ENCODE measurements around the gene DEFB108B.
"Not testable (repeated sequence)": the region's sequence is repeated elsewhere in the genome, so short reads cannot be mapped to it uniquely, and the experiment has no call there.

Gene DEFB108B

GRCh38 chr11:71832811-71833210 lies at the start of gene DEFB108B:
Gene DEFB108B, plus strand, starts transcription at chr11:71833200. Its CDS starts 0 bp downstream, at chr11:71833200.
- in situ Hi-C loops (cut with MboI; ENCODE audit: low sequenced_read_pairs) = not testable (repeated sequence)

- in situ Hi-C loops (cut with MboI; ENCODE audit: low sequenced_read_pairs) = loop anchor here (25.0 kb wide), 1 partner anchor 651 kb away; the partner anchor contains the start of gene CLPB
Measured at GRCh38 chr11:71786114-71786847, 46.7 kb upstream of the DEFB108B start.

GRCh38 chr11:71786848-71787097 lies 46.2 kb upstream of the DEFB108B start:
- in situ Hi-C loops (cut with MboI; ENCODE audit: low sequenced_read_pairs) = loop anchor here (25.0 kb wide), 1 partner anchor 651 kb away; the partner anchor contains the start of gene CLPB

GRCh38 chr11:71787098-71787823 lies 45.7 kb upstream of the DEFB108B start:
- in situ Hi-C loops (cut with MboI; ENCODE audit: low sequenced_read_pairs) = loop anchor here (25.0 kb wide), 1 partner anchor 650 kb away; the partner anchor contains the start of gene CLPB

GRCh38 chr11:71787824-71788454 lies 45.1 kb upstream of the DEFB108B start:
- in situ Hi-C loops (cut with MboI; ENCODE audit: low sequenced_read_pairs) = loop anchor here (25.0 kb wide), 1 partner anchor 649 kb away; the partner anchor contains the start of gene CLPB

- in situ Hi-C loops (cut with MboI; ENCODE audit: low sequenced_read_pairs) = loop anchor here (25.0 kb wide), 1 partner anchor 648 kb away; the partner anchor contains the start of gene CLPB
Measured at GRCh38 chr11:71789444-71790196, 43.4 kb upstream of the DEFB108B start.

GRCh38 chr11:71791111-71791510 lies 41.9 kb upstream of the DEFB108B start:
- in situ Hi-C loops (cut with MboI; ENCODE audit: low sequenced_read_pairs) = loop anchor here (25.0 kb wide), 1 partner anchor 646 kb away; the partner anchor contains the start of gene CLPB

- in situ Hi-C loops (cut with MboI; ENCODE audit: low sequenced_read_pairs) = loop anchor here (25.0 kb wide), 1 partner anchor 645 kb away; the partner anchor contains the start of gene CLPB
Measured at GRCh38 chr11:71792621-71793235, 40.3 kb upstream of the DEFB108B start.

GRCh38 chr11:71794386-71795040 lies 38.5 kb upstream of the DEFB108B start:
- in situ Hi-C loops (cut with MboI; ENCODE audit: low sequenced_read_pairs) = loop anchor here (25.0 kb wide), 1 partner anchor 643 kb away; the partner anchor contains the start of gene CLPB

GRCh38 chr11:71795236-71795635 lies 37.8 kb upstream of the DEFB108B start:
- in situ Hi-C loops (cut with MboI; ENCODE audit: low sequenced_read_pairs) = loop anchor here (25.0 kb wide), 1 partner anchor 642 kb away; the partner anchor contains the start of gene CLPB

- in situ Hi-C loops (cut with MboI; ENCODE audit: low sequenced_read_pairs) = loop anchor here (25.0 kb wide), 1 partner anchor 641 kb away; the partner anchor contains the start of gene CLPB
Measured at GRCh38 chr11:71796016-71796415, 37.0 kb upstream of the DEFB108B start.

- in situ Hi-C loops (cut with MboI; ENCODE audit: low sequenced_read_pairs) = loop anchor here (25.0 kb wide), 1 partner anchor 641 kb away; the partner anchor contains the start of gene CLPB
Measured at GRCh38 chr11:71796781-71797180, 36.2 kb upstream of the DEFB108B start.

GRCh38 chr11:71799556-71800128 lies 33.4 kb upstream of the DEFB108B start:
- in situ Hi-C loops (cut with MboI; ENCODE audit: low sequenced_read_pairs) = loop anchor here (25.0 kb wide), 1 partner anchor 638 kb away; the partner anchor contains the start of gene CLPB

GRCh38 chr11:71800335-71800953 lies 32.6 kb upstream of the DEFB108B start:
- in situ Hi-C loops (cut with MboI; ENCODE audit: low sequenced_read_pairs) = not testable (repeated sequence)

GRCh38 chr11:71801026-71801425 lies 32.0 kb upstream of the DEFB108B start:
- in situ Hi-C loops (cut with MboI; ENCODE audit: low sequenced_read_pairs) = not testable (repeated sequence)

GRCh38 chr11:71802874-71803273 lies 30.1 kb upstream of the DEFB108B start:
- in situ Hi-C loops (cut with MboI; ENCODE audit: low sequenced_read_pairs) = not testable (repeated sequence)

- in situ Hi-C loops (cut with MboI; ENCODE audit: low sequenced_read_pairs) = not testable (repeated sequence)
Measured at GRCh38 chr11:71804158-71804947, 28.6 kb upstream of the DEFB108B start.

GRCh38 chr11:71812529-71812928 lies 20.5 kb upstream of the DEFB108B start:
- in situ Hi-C loops (cut with MboI; ENCODE audit: low sequenced_read_pairs) = not testable (repeated sequence)
